GM21390 (cell line): ENCODE measurements around the gene ST6GALNAC2.
"Not testable (repeated sequence)": the region's sequence is repeated elsewhere in the genome, so short reads cannot be mapped to it uniquely, and the experiment has no call there.

ENCODE experiments used
- ATAC-seq: cut with Tn5 transposase; IDR thresholded peaks from one replicate; pipeline ENCODE4 v1.9.1; 2021; ENCODE audit not compliant: unreplicated experiment

ST6GALNAC2 gene

GRCh38 chr17:76585649-76586593, at the start of gene ST6GALNAC2:
TSS of gene ST6GALNAC2 (minus strand) at chr17:76585860. CDS start at chr17:76585808, 52 bp downstream.
- no peak for ATAC-seq

GRCh38 chr17:76635039-76635438, 49.4 kb upstream of the ST6GALNAC2 start:
- ATAC-seq, result no peak

DNA sequence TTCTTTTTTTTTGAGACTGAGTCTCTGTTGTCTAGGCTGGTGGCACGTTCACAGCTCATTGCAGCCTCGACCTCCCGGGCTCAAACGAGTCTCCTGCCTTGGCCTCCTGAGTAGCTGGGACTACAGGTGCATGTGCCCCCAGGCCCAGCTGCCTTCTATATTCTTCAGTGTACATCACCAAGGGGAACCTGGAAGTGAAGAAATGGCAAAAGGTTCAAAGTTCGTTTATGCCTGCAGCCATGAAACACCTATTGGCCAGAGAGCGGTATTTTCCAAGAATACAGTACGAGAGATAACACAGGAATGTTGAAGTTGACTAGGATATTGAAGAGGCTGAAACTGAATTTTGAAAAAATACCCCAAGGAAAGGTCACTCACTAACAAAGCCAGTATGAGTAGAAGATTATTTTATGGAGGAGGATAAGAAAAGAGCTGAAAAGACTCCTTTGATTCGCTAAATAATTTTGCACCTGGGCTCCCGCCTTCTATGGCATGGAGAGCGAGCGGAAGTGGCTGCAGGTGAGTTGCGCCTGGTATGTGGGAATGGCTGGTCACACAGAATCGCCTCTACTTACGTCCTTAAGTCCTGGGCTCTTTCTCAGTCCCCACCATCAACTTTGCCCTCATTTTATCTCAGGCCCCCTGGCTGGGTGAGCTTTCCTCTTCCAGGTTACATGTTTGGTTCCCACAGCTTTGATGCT, 48.1 kb upstream of the ST6GALNAC2 start:
- ATAC-seq, result no peak

GRCh38 chr17:76631821-76632565, 46.3 kb upstream of the ST6GALNAC2 start:
- no peak for ATAC-seq

DNA sequence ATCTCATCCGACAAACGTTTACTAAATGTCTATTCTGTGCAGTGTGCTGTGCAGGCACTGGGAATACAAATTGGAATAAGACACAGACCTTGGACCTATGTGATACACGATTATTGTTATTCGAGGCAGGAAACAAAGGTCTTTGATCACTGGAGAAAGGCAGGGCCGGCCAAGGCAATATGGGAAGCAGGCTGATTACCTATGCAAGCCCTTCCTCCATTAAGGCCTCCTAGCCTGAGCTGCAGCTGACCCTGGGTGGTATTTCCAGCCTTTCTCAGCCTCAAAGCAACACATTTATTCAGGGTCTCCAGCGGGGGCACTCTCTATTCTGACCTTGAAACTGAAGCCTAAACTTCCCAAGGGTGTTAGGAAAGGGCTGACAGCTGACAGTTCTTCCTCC, 44.5 kb upstream of the ST6GALNAC2 start:
- no peak for ATAC-seq

DNA sequence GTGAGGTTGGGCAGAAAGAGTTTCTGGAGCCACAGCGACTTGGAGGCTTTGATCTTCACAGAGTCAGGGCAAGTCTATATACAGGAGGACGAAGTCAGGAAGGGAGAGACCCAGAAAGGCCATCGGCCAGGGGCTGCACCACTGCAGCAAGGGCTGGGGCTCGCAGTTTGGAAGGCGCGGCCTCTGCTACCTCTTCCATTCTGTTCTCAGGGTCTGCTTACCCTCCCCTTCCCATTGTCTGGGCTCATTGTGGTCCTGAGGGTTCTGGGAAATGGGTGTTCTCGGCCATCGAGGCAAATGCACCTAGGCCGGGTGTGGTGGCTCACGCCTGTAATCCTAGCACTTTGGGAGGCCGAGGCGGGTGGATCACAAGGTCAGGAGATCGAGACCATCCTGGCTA, 41.9 kb upstream of the ST6GALNAC2 start:
- ATAC-seq, result no peak

DNA sequence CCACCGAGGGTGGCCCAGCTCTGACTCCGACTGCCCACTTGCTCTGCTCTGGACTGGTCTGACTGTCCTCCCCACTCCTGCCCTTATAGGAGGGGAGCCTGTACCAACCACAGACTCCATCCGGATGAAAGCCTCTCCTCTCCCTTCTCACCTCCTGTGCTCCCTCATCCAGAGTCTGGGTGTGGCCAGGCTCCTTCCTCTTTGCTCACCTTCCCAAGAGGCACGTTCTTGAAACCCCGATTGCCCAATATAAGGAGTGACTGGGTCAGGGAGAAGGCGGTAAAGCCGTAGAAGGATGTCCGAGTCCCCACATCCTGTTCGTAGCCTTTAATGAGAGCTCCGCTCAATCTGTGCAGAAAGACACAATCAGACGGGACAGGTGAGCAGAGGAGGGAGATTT, 40.8 kb upstream of the ST6GALNAC2 start:
- no peak for ATAC-seq

GRCh38 chr17:76625496-76625895, 39.8 kb upstream of the ST6GALNAC2 start:
- ATAC-seq, result no peak

DNA sequence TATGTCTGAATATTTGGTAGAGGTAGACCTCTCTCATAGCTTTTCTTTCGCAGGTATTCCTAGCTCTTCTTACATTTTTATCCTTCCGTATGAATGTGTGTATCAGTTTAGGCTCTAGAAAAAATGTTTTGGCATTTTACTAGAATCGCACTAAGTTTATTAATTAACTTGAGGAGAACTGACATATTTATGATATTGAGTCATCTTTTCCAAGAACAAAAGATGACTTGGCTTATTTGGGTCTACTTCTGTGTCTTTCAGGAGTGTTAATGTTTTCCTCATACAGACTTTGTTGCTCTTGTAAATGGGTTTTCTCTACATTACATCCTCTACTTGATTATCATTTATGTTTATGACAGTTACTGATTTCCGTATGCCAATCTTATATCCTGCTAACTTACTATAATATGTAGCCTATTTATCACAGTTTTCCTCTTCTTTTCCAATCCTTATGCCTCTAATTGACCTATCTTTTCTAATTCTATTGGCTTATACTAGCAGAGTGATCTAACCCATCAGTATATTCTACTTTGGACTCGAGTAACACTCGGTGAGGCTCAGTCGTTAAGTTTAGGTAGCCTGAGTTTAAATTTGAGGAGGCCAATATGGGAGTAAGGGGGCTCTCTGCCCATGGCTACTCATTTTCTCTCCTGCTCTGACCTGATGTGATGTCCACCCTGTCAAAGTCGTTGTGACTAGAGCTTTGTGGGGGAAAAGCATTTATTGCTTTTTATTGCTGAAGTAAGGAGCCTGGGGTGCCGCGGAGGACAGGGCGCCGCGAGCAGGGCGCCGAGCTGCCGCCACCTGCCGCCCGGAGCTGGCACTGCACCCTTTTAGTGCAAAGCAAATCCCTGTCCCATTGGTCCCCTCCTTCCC, 37.8 kb upstream of the ST6GALNAC2 start:
- no peak for ATAC-seq

GRCh38 chr17:76617838-76618237, 32.2 kb upstream of the ST6GALNAC2 start:
- no peak for ATAC-seq

DNA sequence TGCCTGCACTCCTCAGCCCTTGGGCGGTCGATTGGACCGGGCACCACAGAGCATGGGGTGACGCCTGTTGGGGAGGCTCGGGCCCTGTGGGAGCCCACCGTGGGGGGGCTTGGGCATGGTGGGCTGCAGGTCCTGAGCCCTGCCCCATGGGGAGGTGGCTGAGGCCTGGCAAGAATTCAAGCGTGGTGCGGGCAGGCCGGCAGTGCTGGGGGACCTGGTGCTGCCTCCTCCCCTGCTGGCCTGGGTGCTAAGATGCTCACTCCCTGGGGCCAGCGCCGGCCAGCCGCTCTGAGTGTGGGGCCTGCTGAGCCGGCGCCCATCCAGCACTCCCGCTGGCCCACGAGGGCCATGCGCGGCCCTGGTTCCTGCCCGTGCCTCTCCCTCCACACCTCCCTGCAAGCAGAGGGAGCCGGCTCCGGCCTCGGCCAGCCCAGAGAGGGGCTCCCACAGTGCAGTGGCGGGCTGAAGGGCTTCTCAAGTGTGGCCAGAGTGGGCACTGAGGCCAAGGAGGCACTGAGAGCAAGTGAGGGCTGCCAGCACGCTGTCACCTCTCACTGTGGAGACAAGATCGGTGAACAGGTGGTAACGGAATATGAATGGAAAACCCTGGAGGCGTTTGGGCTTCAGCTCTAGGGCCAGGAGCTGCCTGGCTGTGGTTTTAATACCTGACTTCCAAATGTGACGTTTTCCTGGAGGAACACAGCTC, 29.4 kb upstream of the ST6GALNAC2 start:
- no peak for ATAC-seq

GRCh38 chr17:76614064-76614759, 28.6 kb upstream of the ST6GALNAC2 start:
- not testable (repeated sequence) for ATAC-seq

GRCh38 chr17:76612977-76613851, 27.6 kb upstream of the ST6GALNAC2 start:
- ATAC-seq, result no peak

DNA sequence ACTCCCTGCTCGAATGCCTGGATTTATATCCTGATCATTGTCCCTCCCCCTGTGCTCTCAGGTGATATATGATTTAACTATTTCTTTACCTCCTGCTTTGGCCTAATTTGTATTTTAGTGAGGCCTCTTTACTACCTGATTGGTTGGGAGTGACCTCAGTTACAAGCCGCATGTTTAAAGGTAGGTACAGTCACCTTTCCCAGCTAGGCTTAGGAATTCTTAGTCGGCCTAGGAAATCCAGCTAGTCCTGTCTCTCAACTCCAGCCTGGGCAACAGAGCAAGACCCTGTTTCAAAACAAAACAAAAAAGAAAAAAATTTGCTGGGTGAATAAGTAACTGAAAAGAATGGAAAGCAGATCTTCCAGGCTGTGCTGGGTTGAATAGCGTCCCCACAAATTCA, 26.8 kb upstream of the ST6GALNAC2 start:
- no peak for ATAC-seq

- no peak for ATAC-seq
Observed at GRCh38 chr17:76611758-76612157, 26.1 kb upstream of the ST6GALNAC2 start.

- not testable (repeated sequence) for ATAC-seq
Observed at GRCh38 chr17:76611080-76611749, 25.6 kb upstream of the ST6GALNAC2 start.

DNA sequence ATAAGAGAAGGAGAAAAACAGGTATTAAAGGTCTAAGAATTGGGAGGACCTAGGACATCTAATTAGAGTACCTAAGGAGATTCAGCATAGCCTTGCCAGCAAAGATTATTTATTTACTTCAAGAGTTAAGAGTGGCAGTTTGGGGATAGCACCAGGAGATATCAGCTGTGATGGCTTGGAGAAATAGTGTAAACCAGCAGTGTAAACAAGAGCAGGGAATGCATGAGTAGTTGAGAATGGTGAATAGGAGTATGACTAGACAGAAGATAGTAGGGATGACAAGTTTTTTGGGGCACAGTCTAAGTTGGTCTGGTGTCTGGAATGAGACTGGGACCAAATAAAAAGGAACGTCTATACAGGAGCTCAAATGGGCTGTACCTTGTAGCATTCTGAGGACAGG, 21.0 kb upstream of the ST6GALNAC2 start:
- ATAC-seq, result not testable (repeated sequence)

DNA sequence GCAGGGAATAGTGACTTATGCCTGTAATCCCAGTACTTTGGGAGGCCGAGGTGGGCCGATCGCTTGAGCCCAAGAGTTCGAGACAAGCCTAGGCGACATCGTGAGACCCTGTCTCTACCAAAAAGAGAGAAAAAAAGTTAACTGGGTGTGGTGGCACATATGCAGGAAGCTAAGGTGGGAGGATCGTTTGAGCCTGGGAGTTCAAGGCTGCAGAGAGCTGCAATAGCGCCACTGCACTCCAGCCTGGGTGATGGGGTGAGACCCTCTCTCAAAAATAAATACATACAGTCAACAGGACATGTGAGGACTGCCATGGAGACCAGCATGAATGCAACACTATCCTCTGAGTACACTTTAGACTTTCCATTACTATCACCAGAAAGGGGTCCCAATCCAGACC, 15.4 kb upstream of the ST6GALNAC2 start:
- ATAC-seq, result no peak
